Activated B cell treated with CpG ODN at 0.5 μM for 24 hours (primary cell): ENCODE measurements around the gene CDS2. TPM values are rescaled to one million over a fixed set of nuclear protein-coding genes. Genes with fewer than 3 reads are reported as not detected.
A peak's percentile ranks its signal among the peaks of the same experiment; 100 is the strongest.

ENCODE experiments used
- ATAC-seq: fragments of 200-7000 bp; cut with Tn5 transposase; one replicate; pipeline ENCODE4 v1.10.0; 2021; ENCODE audit warnings: low read depth, mild to moderate bottlenecking, moderate library complexity
- CTCF ChIA-PET: fragments of 350-600 bp; sonication (Branson Sonifier 250); formaldehyde crosslinking; loops from one replicate; lab custom pipeline; 2021; ENCODE audit warnings: antibody characterized with exemption; lab: Charles Lee
- POLR2A ChIA-PET: fragments of 350-600 bp; sonication (Branson Sonifier 250); formaldehyde crosslinking; loops from one replicate; lab custom pipeline; 2021; ENCODE audit warnings: antibody characterized with exemption; lab: Charles Lee
- DNase-seq: peaks from one replicate; pipeline ENCODE4 v3.0.0; 2022
- H3K27ac Mint-ChIP-seq: one replicate; pipeline ENCODE4 v1.8.0; 2020; ENCODE audit warnings: mixed read lengths
- H3K27me3 Mint-ChIP-seq: one replicate; pipeline ENCODE4 v1.8.0; 2021; ENCODE audit warnings: mixed read lengths
- H3K36me3 Mint-ChIP-seq: one replicate; pipeline ENCODE4 v1.8.0; 2021; ENCODE audit warnings: low read depth, mixed read lengths
- H3K4me1 Mint-ChIP-seq: one replicate; pipeline ENCODE4 v1.8.0; 2021; ENCODE audit warnings: mixed read lengths
- H3K4me3 Mint-ChIP-seq: one replicate; pipeline ENCODE4 v1.8.0; 2020; ENCODE audit warnings: mild to moderate bottlenecking, mixed read lengths
- H3K9me3 Mint-ChIP-seq: one replicate; pipeline ENCODE4 v1.8.0; 2020; ENCODE audit warnings: mixed read lengths
- intact Hi-C: fragments of 100-400 bp; cut with micrococcal nuclease; formaldehyde crosslinking; loops from one replicate; pipeline ENCODE4 v1.15.1; 2024
- total RNA-seq: library from RNA; stranded (reverse); gene quantifications from 2 replicates; pipeline ENCODE4 v1.2.3, GENCODE V29; 2022
- TF ChIP-seq, protein P1 (sequence below): fragments of 200-600 bp; IDR thresholded peaks from one replicate; pipeline ENCODE4 v1.8.0; 2022; ENCODE audit warnings: antibody characterized with exemption, mild to moderate bottlenecking

The CDS2 gene
- total RNA-seq, 1 donor from 2014 or later, result 37.4 TPM

DNA sequence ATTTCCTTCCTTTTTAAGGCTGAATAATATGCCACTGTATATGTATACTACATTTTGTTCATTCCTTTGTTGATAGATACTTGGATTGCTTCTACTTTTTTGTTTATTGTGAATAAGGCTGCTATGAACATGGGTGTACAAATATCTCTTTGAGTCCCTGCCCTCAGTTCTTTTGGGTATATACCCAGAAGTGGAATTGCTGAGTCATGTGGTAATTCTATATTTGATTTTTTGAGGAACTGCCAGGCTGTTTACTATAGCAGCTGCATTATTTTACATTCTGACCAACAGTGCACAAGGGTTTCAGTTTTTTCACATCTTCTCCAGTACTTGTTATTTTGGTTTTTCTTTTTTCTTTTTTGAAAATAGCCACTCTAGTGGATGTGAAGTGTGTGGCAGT lies 34.1 kb downstream of the CDS2 start:
- Mint-ChIP-seq H3K4me1 (peaks cover 48% of the 10 kb centered on the region), H3K27ac (no peak overlapping the region), H3K27me3 (no peaks in the 10 kb centered on the region), H3K4me3 (no peak overlapping the region), H3K9me3 (peaks cover 3% of the 10 kb centered on the region), H3K36me3 (peaks cover 7% of the 10 kb centered on the region)
- intact Hi-C loops, result no loop called here
- ChIA-PET POLR2A (no interaction called here), CTCF (no interaction called here)
- TF ChIP-seq, protein P1, sequence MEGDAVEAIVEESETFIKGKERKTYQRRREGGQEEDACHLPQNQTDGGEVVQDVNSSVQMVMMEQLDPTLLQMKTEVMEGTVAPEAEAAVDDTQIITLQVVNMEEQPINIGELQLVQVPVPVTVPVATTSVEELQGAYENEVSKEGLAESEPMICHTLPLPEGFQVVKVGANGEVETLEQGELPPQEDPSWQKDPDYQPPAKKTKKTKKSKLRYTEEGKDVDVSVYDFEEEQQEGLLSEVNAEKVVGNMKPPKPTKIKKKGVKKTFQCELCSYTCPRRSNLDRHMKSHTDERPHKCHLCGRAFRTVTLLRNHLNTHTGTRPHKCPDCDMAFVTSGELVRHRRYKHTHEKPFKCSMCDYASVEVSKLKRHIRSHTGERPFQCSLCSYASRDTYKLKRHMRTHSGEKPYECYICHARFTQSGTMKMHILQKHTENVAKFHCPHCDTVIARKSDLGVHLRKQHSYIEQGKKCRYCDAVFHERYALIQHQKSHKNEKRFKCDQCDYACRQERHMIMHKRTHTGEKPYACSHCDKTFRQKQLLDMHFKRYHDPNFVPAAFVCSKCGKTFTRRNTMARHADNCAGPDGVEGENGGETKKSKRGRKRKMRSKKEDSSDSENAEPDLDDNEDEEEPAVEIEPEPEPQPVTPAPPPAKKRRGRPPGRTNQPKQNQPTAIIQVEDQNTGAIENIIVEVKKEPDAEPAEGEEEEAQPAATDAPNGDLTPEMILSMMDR, result no peak
- ATAC-seq (no peak), DNase-seq (no peak)

DNA sequence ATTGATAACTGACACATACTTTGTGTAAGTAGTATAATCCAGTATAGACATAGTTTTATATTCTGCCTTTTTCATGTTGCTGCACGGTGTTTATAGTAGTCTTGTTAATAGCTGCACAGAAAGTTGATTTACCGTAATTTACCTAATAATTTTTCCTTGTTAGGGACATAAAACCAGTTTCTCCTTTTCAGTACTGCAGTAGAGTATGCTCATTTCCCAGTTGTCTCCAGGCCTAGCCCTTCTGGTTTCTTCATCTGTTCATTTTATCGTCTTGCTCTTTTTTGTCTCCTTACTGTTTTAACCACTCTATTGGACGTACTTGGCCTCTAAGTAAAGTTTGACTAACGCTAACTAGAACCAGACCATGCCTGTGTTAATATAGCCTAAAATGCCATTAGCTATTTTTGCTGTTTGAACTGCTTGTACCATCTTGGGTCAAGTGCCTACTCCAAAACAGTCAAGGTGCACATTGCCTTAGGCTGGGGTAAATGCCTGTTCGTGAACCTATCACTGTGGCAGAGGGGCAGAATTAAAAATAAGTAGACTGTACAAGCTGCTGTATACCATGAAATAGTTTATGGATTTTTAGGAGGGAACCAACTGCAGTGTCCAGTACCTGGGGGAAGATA lies 34.8 kb downstream of the CDS2 start:
- Mint-ChIP-seq H3K27me3 (no peaks in the 10 kb centered on the region), H3K4me3 (no peak overlapping the region), H3K27ac (no peak overlapping the region), H3K4me1 (peaks cover 50% of the 10 kb centered on the region), H3K9me3 (peaks cover 3% of the 10 kb centered on the region), H3K36me3 (peaks cover 5% of the 10 kb centered on the region)
- DNase-seq (no peak), ATAC-seq (no peak)
- CTCF ChIA-PET, result no interaction called here
- intact Hi-C loops, result no loop called here
- TF ChIP-seq, protein P1, result no peak
- POLR2A ChIA-PET, result no interaction called here

DNA sequence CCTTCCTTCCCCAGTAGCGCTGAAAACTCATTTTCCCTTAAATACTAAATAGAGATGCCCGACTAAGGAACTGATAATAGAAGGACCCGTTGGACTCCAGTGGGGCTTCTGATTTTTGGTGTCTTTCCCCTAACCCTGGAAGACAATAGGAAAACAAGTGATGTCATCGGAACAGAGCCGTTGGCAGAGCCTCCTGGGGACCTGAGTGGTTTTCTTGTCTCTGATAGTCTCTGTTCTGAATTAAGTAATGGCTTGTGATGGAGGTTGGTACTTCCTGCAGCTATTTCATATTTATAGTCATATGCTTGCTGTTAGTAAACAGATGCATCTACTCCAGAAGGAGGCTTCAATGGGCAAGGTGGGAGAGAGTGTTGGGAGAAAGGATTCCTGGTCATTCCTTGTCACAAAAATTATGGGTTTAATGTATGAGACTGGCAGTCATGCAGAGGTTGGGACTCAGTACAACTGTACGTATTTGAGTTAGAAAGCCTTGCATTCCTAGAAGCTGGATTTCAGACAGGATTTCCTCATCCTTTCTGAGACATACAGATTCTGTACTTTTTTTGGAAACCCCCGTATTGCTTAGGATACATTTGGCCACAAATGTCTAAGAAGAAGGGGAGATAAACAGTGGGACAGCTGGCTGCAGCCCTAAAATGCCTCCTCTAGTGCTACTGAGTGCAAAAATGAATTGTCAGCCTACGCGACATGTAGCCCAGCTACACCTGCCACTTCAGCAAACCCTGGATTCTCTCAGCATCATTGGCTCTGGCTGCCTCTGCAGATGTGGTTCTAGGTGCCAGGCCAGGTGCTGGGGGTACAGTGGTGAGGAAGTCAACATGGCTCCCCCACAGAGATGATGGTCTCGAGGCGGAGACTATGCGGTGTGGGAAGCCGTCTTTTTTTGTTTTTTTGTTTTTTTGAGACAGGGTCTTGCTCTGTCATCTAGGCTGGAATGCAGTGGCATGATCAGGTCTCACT lies 38.1 kb downstream of the CDS2 start:
- intact Hi-C loops, result no loop called here
- Mint-ChIP-seq H3K36me3 (peaks cover 5% of the 10 kb centered on the region), H3K27me3 (no peaks in the 10 kb centered on the region), H3K9me3 (peaks cover 3% of the 10 kb centered on the region), H3K4me3 (no peak overlapping the region), H3K27ac (no peak overlapping the region), H3K4me1 (peaks cover 77% of the 10 kb centered on the region)
- ChIA-PET POLR2A (interaction anchor here (0.7 to 1.6 kb wide), 2 partner anchors 38 to 278 kb away, joined by 4 to 5 read pairs; partner anchors contain the start of gene CDS2), CTCF (no interaction called here)
- ATAC-seq (no peak), DNase-seq (no peak)
- TF ChIP-seq, protein P1, result no peak

DNA sequence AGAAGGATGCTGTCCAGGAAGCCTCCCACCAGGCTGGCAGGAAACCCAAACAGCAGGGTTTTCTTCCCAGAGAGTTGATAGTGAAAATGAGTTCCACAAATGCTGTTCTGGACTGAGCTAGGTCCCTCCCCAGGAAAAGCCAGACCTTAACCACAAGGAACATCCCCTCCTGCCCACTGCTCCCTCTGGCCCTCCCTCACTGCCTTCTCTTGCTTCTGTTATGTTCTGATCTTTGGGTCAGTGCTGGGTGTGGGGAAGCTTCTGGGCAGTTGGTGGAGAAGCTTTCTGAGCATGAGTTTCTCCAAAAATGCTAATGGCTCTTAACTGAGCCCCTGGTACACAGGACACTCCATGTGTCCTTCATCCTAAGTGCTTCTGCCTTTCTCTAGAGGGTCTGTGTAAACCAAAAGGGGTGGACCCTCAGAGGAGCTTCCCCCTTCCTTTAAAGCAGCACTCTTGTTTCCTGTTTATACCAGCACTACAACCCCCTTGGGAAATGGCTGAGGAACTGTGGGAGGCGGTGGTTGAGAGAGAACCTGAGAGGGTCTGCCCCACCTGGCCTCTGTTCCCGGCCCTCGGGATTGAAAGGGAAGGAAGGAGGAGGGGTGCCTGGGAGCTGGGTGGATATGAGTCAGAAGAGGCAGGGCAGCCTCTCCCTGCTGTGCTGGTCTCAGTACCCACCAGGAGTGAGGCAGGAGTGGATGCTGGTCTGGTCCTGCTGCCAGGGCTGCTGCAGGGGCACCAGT lies 42.0 kb downstream of the CDS2 start:
- Mint-ChIP-seq H3K36me3 (peaks cover 15% of the 10 kb centered on the region), H3K4me1 (peaks cover 87% of the 10 kb centered on the region), H3K4me3 (peak overlapping the region; percentile 60), H3K27ac (peak overlapping the region; percentile 59), H3K9me3 (no peaks in the 10 kb centered on the region), H3K27me3 (no peaks in the 10 kb centered on the region)
- ChIA-PET CTCF (interaction anchor here (0.9 to 2.2 kb wide), 2 partner anchors 11 to 43 kb away, joined by 3 to 9 read pairs; partner anchors contain the start of gene CDS2), POLR2A (interaction anchor here (1.7 kb wide), 1 partner anchor 42 kb away, joined by 5 read pairs; the partner anchor contains the start of gene CDS2)
- TF ChIP-seq, protein P1, result no peak
- ATAC-seq (peak; percentile 64), DNase-seq (no peak)
- intact Hi-C loops, result loop anchor here (1.0 kb wide), 1 partner anchor 43 kb away; no protein-coding TSS in a partner anchor
